Activated naive CD8-positive, alpha-beta T cell treated with anti-CD3 and anti-CD28 coated beads, Interleukin-2, amount 10 ng/mL, durations not matched to agents 7 days and 5 days (primary cell): ENCODE data around the gene MACROD2. TPM values are rescaled to one million over a fixed set of nuclear protein-coding genes. Genes with fewer than 3 reads are reported as not detected.

Experiments used
- ATAC-seq: fragments of 150-1000 bp; cut with Tn5 transposase; one replicate; pipeline ENCODE4 v1.10.0; 2021; ENCODE audit warnings: low read depth, moderate library complexity
- POLR2A ChIA-PET: fragments of 350-600 bp; sonication (Branson Sonifier 250); formaldehyde crosslinking; loops from one replicate; lab custom pipeline; 2021; ENCODE audit warnings: antibody characterized with exemption; lab: Charles Lee
- DNase-seq: peaks from one replicate; pipeline ENCODE4 v3.0.0; 2021
- H3K27ac Mint-ChIP-seq: one replicate; pipeline ENCODE4 v1.8.0; 2022; ENCODE audit warnings: mild to moderate bottlenecking, mixed read lengths
- H3K27me3 Mint-ChIP-seq: one replicate; pipeline ENCODE4 v1.8.0; 2022; ENCODE audit warnings: mild to moderate bottlenecking, moderate library complexity, mixed read lengths
- H3K36me3 Mint-ChIP-seq: one replicate; pipeline ENCODE4 v1.8.0; 2021; ENCODE audit warnings: mild to moderate bottlenecking, mixed read lengths
- H3K4me1 Mint-ChIP-seq: one replicate; pipeline ENCODE4 v1.8.0; 2021; ENCODE audit warnings: mixed read lengths
- H3K4me3 Mint-ChIP-seq: one replicate; pipeline ENCODE4 v1.8.0; 2022; ENCODE audit warnings: mild to moderate bottlenecking, moderate library complexity, mixed read lengths
- H3K9me3 Mint-ChIP-seq: one replicate; pipeline ENCODE4 v1.8.0; 2021; ENCODE audit warnings: mixed read lengths
- total RNA-seq, 2 experiments: library from RNA; stranded (reverse); gene quantifications; one replicate each; pipeline ENCODE4 v1.2.3, GENCODE V29; 2021

Gene MACROD2
- total RNA-seq, 2 experiments from 2014 or later: not detected

- POLR2A ChIA-PET: no interaction called here
- Mint-ChIP-seq H3K27me3 (no peaks in the 10 kb centered on the region), H3K9me3 (no peaks in the 10 kb centered on the region), H3K36me3 (no peaks in the 10 kb centered on the region), H3K4me3 (no peak overlapping the region), H3K4me1 (no peaks in the 10 kb centered on the region), H3K27ac (no peak overlapping the region)
- ATAC-seq (no peak), DNase-seq (no peak)
Measured at GRCh38 chr20:16052456-16052855, 2057.1 kb downstream of the MACROD2 start.

- POLR2A ChIA-PET: no interaction called here
- ATAC-seq (no peak), DNase-seq (no peak)
- H3K4me3 Mint-ChIP-seq: no peak overlapping the region
- peaks cover 3% of the 10 kb centered on the region for H3K9me3 Mint-ChIP-seq
- H3K27me3 Mint-ChIP-seq: no peaks in the 10 kb centered on the region
- H3K36me3 Mint-ChIP-seq: no peaks in the 10 kb centered on the region
- no peak overlapping the region for H3K27ac Mint-ChIP-seq
- H3K4me1 Mint-ChIP-seq: no peaks in the 10 kb centered on the region
Measured at GRCh38 chr20:16054985-16055384, 2059.7 kb downstream of the MACROD2 start.

GRCh38 chr20:16057651-16058050 lies 2062.3 kb downstream of the MACROD2 start:
- DNase-seq: no peak

GRCh38 chr20:16058268-16058667 lies 2063.0 kb downstream of the MACROD2 start:
- ATAC-seq: no peak
- POLR2A ChIA-PET: no interaction called here
- DNase-seq: no peak
- H3K9me3 Mint-ChIP-seq: peaks cover 3% of the 10 kb centered on the region
- no peak overlapping the region for H3K27ac Mint-ChIP-seq
- no peak overlapping the region for H3K4me3 Mint-ChIP-seq
- no peaks in the 10 kb centered on the region for H3K27me3 Mint-ChIP-seq
- H3K36me3 Mint-ChIP-seq: no peaks in the 10 kb centered on the region
- H3K4me1 Mint-ChIP-seq: no peaks in the 10 kb centered on the region

More at GRCh38 chr20:16057651-16058050, 2062.3 kb downstream of the MACROD2 start:
- Mint-ChIP-seq H3K9me3 (peaks cover 3% of the 10 kb centered on the region), H3K36me3 (no peaks in the 10 kb centered on the region), H3K27ac (no peak overlapping the region), H3K27me3 (no peaks in the 10 kb centered on the region), H3K4me3 (no peak overlapping the region), H3K4me1 (no peaks in the 10 kb centered on the region)
- ATAC-seq: no peak
- POLR2A ChIA-PET: no interaction called here

- Mint-ChIP-seq H3K4me3 (no peak overlapping the region), H3K27ac (no peak overlapping the region), H3K9me3 (peaks cover 3% of the 10 kb centered on the region), H3K36me3 (no peaks in the 10 kb centered on the region), H3K27me3 (no peaks in the 10 kb centered on the region), H3K4me1 (no peaks in the 10 kb centered on the region)
- ATAC-seq (no peak), DNase-seq (no peak)
- POLR2A ChIA-PET: no interaction called here
Measured at GRCh38 chr20:16059841-16060240, 2064.5 kb downstream of the MACROD2 start.

GRCh38 chr20:16061351-16061750 lies 2066.0 kb downstream of the MACROD2 start:
- DNase-seq: no peak
- Mint-ChIP-seq H3K4me3 (no peak overlapping the region), H3K9me3 (peaks cover 3% of the 10 kb centered on the region), H3K4me1 (no peaks in the 10 kb centered on the region), H3K27ac (no peak overlapping the region), H3K27me3 (no peaks in the 10 kb centered on the region), H3K36me3 (no peaks in the 10 kb centered on the region)
- no peak for ATAC-seq
- POLR2A ChIA-PET: no interaction called here

- ATAC-seq: no peak
- H3K27ac Mint-ChIP-seq: no peak overlapping the region
- H3K27me3 Mint-ChIP-seq: no peaks in the 10 kb centered on the region
- H3K9me3 Mint-ChIP-seq: peaks cover 3% of the 10 kb centered on the region
- H3K4me1 Mint-ChIP-seq: no peaks in the 10 kb centered on the region
- no peak for DNase-seq
- POLR2A ChIA-PET: no interaction called here
- H3K4me3 Mint-ChIP-seq: no peak overlapping the region
- no peaks in the 10 kb centered on the region for H3K36me3 Mint-ChIP-seq
Measured at GRCh38 chr20:16062661-16063581, 2067.6 kb downstream of the MACROD2 start.

GRCh38 chr20:16063881-16064280 lies 2068.6 kb downstream of the MACROD2 start:
- DNase-seq (no peak), ATAC-seq (no peak)
- H3K4me3 Mint-ChIP-seq: no peak overlapping the region
- H3K36me3 Mint-ChIP-seq: no peaks in the 10 kb centered on the region
- H3K9me3 Mint-ChIP-seq: no peaks in the 10 kb centered on the region
- no peak overlapping the region for H3K27ac Mint-ChIP-seq
- POLR2A ChIA-PET: no interaction called here
- H3K27me3 Mint-ChIP-seq: no peaks in the 10 kb centered on the region
- H3K4me1 Mint-ChIP-seq: no peaks in the 10 kb centered on the region

GRCh38 chr20:16064989-16065707 lies 2069.8 kb downstream of the MACROD2 start:
- Mint-ChIP-seq H3K4me1 (no peaks in the 10 kb centered on the region), H3K27ac (no peak overlapping the region), H3K9me3 (no peaks in the 10 kb centered on the region), H3K36me3 (no peaks in the 10 kb centered on the region), H3K4me3 (no peak overlapping the region), H3K27me3 (no peaks in the 10 kb centered on the region)
- DNase-seq (no peak), ATAC-seq (no peak)
- POLR2A ChIA-PET: no interaction called here

- Mint-ChIP-seq H3K4me3 (no peak overlapping the region), H3K27me3 (no peaks in the 10 kb centered on the region), H3K36me3 (no peaks in the 10 kb centered on the region), H3K27ac (no peak overlapping the region), H3K4me1 (no peaks in the 10 kb centered on the region), H3K9me3 (no peaks in the 10 kb centered on the region)
- POLR2A ChIA-PET: no interaction called here
- ATAC-seq (no peak), DNase-seq (no peak)
Measured at GRCh38 chr20:16066571-16066970, 2071.3 kb downstream of the MACROD2 start.

GRCh38 chr20:16069389-16070010 lies 2074.2 kb downstream of the MACROD2 start:
- H3K4me3 Mint-ChIP-seq: no peak overlapping the region
- no peaks in the 10 kb centered on the region for H3K27me3 Mint-ChIP-seq
- no peak for ATAC-seq
- H3K4me1 Mint-ChIP-seq: no peaks in the 10 kb centered on the region
- no peak overlapping the region for H3K27ac Mint-ChIP-seq
- H3K36me3 Mint-ChIP-seq: no peaks in the 10 kb centered on the region
- DNase-seq: no peak
- H3K9me3 Mint-ChIP-seq: peaks cover 3% of the 10 kb centered on the region
- POLR2A ChIA-PET: no interaction called here

- DNase-seq (no peak), ATAC-seq (no peak)
- Mint-ChIP-seq H3K27ac (no peak overlapping the region), H3K4me1 (no peaks in the 10 kb centered on the region), H3K9me3 (peaks cover 5% of the 10 kb centered on the region), H3K36me3 (no peaks in the 10 kb centered on the region), H3K4me3 (no peak overlapping the region), H3K27me3 (no peaks in the 10 kb centered on the region)
- POLR2A ChIA-PET: no interaction called here
Measured at GRCh38 chr20:16072220-16072619, 2076.9 kb downstream of the MACROD2 start.

GRCh38 chr20:16078172-16078898 lies 2083.0 kb downstream of the MACROD2 start:
- POLR2A ChIA-PET: no interaction called here
- DNase-seq: no peak
- H3K36me3 Mint-ChIP-seq: no peaks in the 10 kb centered on the region

More at GRCh38 chr20:16078172-16078898, 2083.0 kb downstream of the MACROD2 start:
- Mint-ChIP-seq H3K9me3 (peaks cover 5% of the 10 kb centered on the region), H3K27me3 (no peaks in the 10 kb centered on the region), H3K4me3 (no peak overlapping the region), H3K4me1 (no peaks in the 10 kb centered on the region), H3K27ac (no peak overlapping the region)
- ATAC-seq: no peak
